ENCODE measurements around the gene ATP10A.

DNA sequence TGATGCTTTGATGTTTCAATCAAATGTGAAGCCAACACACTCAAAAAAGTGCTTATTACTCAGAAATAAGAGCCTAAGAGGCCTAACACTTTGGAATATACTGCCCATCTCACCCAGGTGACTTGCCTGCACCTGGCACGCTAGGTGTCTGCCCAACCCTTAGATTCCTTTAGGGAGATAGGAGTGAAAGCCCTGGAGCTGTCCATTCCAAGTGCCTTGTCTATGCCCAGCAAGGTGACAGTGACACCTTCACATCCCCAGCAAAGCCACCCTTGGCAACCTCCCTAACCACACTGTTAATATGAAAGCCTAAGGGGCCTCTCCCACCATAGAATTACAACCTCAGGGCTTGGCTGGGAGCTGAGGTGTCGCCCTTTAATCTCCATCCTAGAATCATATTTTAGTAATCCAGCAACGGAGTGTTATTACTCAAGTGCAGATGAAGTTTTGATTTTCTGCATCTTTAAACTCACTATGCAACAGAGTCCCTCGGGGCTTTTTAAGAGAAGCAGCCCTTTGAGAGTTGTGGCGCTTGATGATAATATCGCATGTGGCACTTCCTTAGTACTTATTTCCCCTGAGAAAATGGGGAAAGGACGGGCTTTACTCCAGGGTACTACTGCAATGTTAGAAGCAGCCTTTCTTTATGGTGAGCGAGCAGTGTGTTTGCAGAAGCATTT, 24.8 kb downstream of the ATP10A start:
- TF ChIP-seq TAF1 (IDR thresholded peaks at IDR 0.05; ENCODE audit: low read depth, low read length), result no peak
- TF ChIP-seq POLR2AphosphoS5 (IDR thresholded peaks at IDR 0.05; ENCODE audit: low read depth, low read length), result no peak
- no peak for TF ChIP-seq POLR2A (IDR thresholded peaks at IDR 0.05; ENCODE audit: low read depth, low read length)
- TF ChIP-seq POU2F2 (IDR thresholded peaks at IDR 0.05; ENCODE audit: low read depth, low read length), result no peak
- no peak for TF ChIP-seq PAX5 (IDR thresholded peaks at IDR 0.05; ENCODE audit: insufficient read depth, low read length, severe bottlenecking)
